HG03060 (cell line): ENCODE measurements around the gene DPP8.
"Not testable (repeated sequence)": the region's sequence is repeated elsewhere in the genome, so short reads cannot be mapped to it uniquely, and the experiment has no call there.

Experiments
- ATAC-seq: cut with Tn5 transposase; IDR thresholded peaks from one replicate; pipeline ENCODE4 v1.9.1; 2021; ENCODE audit warnings: low read depth, moderate number of reproducible peaks; ENCODE audit not compliant: unreplicated experiment

Gene DPP8

GRCh38 chr15:65516997-65517865, at the start of gene DPP8:
DPP8 (minus strand) TSS chr15:65517689; CDS start chr15:65512553, 5,136 bp downstream.
- peak; percentile 78 for ATAC-seq

- no peak for ATAC-seq
Measured at GRCh38 chr15:65561934-65562333, 44.4 kb upstream of the DPP8 start.

GRCh38 chr15:65559941-65560340, 42.5 kb upstream of the DPP8 start:
- ATAC-seq = no peak

DNA sequence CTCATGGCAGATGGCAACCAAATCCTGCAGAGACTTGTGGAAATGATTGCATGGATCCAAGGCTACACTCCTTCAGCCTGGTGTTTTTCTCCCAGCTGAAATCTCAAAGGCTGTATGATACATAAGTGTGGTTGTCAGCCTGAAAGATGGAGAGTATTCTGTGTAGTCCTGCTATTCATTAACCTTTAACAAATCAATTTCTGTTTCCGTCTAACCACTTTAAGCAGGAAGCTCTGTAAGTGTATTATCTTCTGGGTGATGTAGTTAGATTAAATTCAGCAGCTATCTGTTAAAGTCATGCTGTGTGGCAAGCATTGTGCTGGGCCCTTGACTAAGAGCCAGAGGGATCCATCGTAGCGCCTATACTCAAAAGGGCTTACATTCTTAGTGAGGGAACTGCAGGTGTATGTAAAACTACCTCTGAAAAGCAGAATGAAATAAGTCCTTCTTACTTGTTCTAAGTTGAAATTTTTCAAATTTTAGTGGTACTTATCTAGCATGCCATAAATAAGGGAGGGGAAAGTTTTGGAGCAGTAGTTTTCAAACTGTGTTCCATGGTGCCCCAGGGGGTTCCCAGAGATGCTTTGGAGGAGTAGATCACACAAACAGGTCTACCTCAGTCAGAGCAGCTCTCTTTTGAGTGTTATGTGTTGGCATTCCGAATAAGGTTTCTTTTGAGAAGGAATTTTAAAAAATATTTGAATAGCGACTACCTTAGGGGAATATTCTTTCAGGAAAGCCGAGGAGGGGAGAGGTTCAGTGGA, 41.7 kb upstream of the DPP8 start:
- no peak for ATAC-seq

DNA sequence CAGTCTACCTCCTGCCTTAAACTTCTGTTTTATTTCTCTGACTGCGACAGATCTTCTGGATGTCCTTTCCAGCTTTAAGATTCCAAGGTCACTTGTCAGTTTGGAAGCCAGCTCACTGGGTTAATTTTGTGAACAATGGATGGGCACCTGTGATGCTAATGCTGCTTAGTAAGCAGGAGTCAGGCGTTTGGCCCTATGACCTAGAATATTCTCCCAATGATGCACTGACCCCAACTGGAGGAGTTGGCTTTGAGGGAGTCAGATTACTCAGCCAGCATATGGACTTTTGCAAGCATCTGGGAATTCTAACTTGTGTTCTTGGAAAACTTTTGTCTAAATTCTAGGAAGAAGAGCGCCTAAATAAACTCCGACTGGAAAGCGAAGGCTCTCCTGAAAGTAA, 40.8 kb upstream of the DPP8 start:
- no peak for ATAC-seq

- ATAC-seq = no peak
Measured at GRCh38 chr15:65556622-65557021, 39.1 kb upstream of the DPP8 start.

DNA sequence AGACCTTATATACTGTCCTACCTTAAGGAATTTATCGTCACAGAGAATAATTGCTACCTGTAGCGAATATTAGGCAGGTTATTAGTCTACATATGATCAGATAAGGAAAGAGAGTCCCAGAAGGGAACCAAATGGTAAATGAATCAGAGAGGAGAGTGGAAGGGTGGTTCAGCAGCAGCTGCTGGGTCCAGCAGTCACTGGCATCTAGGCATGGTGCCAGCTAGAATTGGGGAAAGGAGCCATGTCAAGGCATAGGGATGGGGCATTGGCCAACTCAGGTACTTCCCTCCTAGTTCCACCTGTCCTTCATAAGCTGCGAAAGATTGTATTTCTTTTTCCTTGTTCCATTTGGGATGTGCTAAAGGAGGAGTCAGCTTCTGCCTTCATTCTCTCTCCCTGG, 36.2 kb upstream of the DPP8 start:
- ATAC-seq = no peak

DNA sequence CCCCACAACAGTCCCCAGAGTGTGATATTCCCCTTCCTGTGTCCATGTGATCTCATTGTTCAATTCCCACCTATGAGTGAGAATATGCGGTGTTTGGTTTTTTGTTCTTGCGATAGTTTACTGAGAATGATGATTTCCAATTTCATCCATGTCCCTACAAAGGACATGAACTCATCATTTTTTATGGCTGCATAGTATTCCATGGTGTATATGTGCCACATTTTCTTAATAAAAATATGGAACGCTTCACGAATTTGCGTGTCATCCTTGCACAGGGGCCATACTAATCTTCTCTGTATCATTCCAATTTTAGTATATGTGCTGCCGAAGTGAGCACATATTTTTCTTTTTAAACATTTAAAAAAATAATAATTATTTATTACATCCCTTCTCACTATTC, 35.4 kb upstream of the DPP8 start:
- ATAC-seq = not testable (repeated sequence)

DNA sequence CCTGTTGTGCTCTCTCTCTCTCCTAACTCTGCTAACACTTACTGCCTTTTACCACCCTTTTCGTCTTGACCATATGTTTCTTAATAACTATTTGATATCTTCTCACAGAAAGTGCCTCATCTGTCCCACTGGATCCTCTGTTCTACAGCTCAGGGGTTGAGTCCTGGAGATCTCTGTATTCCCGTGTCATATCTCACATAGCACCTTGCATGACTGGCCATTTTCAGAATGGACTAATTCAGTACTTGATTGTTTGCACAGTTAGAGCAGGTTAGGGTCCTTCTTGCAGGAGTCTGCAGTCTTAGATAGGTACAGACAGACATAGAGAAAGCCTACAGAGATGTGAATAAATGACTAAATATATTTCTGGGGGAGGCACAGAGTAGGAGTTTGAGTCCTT, 33.7 kb upstream of the DPP8 start:
- no peak for ATAC-seq

- ATAC-seq = no peak
Measured at GRCh38 chr15:65550681-65551098, 33.2 kb upstream of the DPP8 start.

GRCh38 chr15:65549288-65549687, 31.8 kb upstream of the DPP8 start:
- not testable (repeated sequence) for ATAC-seq

GRCh38 chr15:65547841-65548240, 30.4 kb upstream of the DPP8 start:
- no peak for ATAC-seq

- no peak for ATAC-seq
Measured at GRCh38 chr15:65541231-65541820, 23.8 kb upstream of the DPP8 start.

DNA sequence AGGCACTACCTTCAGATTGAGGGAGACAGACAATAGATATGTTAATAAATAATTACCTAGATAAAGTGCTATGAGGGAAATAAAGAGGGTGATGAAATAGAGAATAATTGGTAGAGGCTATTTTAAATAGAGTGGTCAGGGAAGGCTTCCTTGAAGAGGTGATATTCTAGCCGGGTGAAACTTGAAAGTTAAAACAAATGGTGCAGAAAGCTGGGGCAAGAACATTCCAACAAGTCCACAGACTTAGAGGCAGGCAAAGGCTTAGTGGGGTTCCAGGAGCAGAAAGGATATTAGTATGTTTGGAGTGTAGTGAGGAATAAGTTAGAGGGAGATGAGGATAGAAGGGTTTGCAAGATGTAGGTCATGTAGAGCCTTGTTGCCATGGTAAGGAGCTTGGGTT, 22.8 kb upstream of the DPP8 start:
- no peak for ATAC-seq

DNA sequence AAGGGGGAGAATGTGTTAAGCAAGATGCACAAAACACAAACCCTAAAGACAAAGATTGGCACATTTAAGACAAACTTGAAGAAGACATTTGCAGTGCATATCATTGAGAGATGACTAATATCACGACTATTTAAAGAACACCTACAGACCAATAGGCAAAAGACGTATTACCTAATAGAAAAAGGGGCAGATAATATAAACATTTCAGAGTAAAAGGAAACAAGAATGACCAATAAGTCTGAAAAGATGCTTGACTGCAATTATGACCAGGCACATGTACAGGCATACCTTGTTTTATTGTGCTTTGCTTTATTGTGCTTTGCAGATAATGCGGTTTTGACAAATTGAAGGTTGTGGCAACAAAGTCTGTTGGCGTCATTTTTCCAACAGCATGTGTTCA, 17.7 kb upstream of the DPP8 start:
- no peak for ATAC-seq

- ATAC-seq = no peak
Measured at GRCh38 chr15:65533057-65533756, 15.7 kb upstream of the DPP8 start.

GRCh38 chr15:65532738-65533051, 15.2 kb upstream of the DPP8 start:
- ATAC-seq = no peak

GRCh38 chr15:65530318-65531111, 13.0 kb upstream of the DPP8 start, which contains the start of gene HACD3:
HACD3 (plus strand) TSS chr15:65530463; CDS start chr15:65530632, 169 bp downstream.
- ATAC-seq = no peak

GRCh38 chr15:65529762-65530317, 12.4 kb upstream of the DPP8 start:
- ATAC-seq = no peak
